CD4-positive, CD25-positive, alpha-beta regulatory T cell (primary cell): ENCODE data around the gene KIF24. TPM values are rescaled to one million over a fixed set of nuclear protein-coding genes. Genes with fewer than 3 reads are reported as not detected.
"Not testable (repeated sequence)": the region's sequence is repeated elsewhere in the genome, so short reads cannot be mapped to it uniquely, and the experiment has no call there.

Source experiments
- ATAC-seq, 2 donors: fragments of 150-1000 bp; cut with Tn5 transposase; one replicate each; pipeline ENCODE4 v1.10.0; 2021; ENCODE audit warnings: low read depth in 2 of 2, moderate number of reproducible peaks in 2 of 2, moderate library complexity in 1 of 2
- DNase-seq, 3 donors: peaks; one replicate each; pipeline versions ENCODE4 v3.0.0 to v3.0.0-alpha.2; 2012 to 2022; ENCODE audit warnings: mixed read lengths in 1 of 3
- H3K27ac ChIP-seq: one replicate; pipeline ENCODE4 v1.7.0; 2013; ENCODE audit warnings: mild to moderate bottlenecking, low read length; ENCODE audit not compliant: insufficient read depth, poor library complexity, severe bottlenecking
- H3K27me3 ChIP-seq: one replicate; pipeline ENCODE4 v1.7.0; 2013; ENCODE audit warnings: low read length; ENCODE audit not compliant: control insufficient read depth, insufficient read depth
- H3K36me3 ChIP-seq: one replicate; pipeline ENCODE4 v1.7.0; 2013; ENCODE audit warnings: mild to moderate bottlenecking, low read length, moderate library complexity; ENCODE audit not compliant: control insufficient read depth, insufficient read depth
- H3K4me1 ChIP-seq: 2 replicates; pipeline ENCODE4 v1.7.0; 2013; ENCODE audit warnings: mild to moderate bottlenecking, low read length; ENCODE audit not compliant: insufficient read depth, control insufficient read depth, poor library complexity, severe bottlenecking
- H3K4me3 ChIP-seq: one replicate; pipeline ENCODE4 v1.7.0; 2013; ENCODE audit warnings: low read depth, mild to moderate bottlenecking, low read length, moderate library complexity
- H3K9me3 ChIP-seq, 2 experiments: 1 replicate in 1 of 2; 2 replicates in 1 of 2; pipeline ENCODE4 v1.7.0; 2013; ENCODE audit warnings: low read length in 2 of 2, mild to moderate bottlenecking in 1 of 2, moderate library complexity in 1 of 2; ENCODE audit not compliant: control insufficient read depth in 2 of 2
- H3K27ac Mint-ChIP-seq, 3 donors: one replicate each; pipeline ENCODE4 v1.8.0; 2020 to 2022; ENCODE audit warnings: mild to moderate bottlenecking in 3 of 3, mixed read lengths in 3 of 3, moderate library complexity in 2 of 3
- H3K27me3 Mint-ChIP-seq: one replicate; pipeline ENCODE4 v1.8.0; 2022; ENCODE audit warnings: mild to moderate bottlenecking, mixed read lengths
- H3K36me3 Mint-ChIP-seq: one replicate; pipeline ENCODE4 v1.8.0; 2020; ENCODE audit warnings: mixed read lengths
- H3K4me1 Mint-ChIP-seq, 4 donors: one replicate each; pipeline ENCODE4 v1.8.0; 2020 to 2022; ENCODE audit warnings: mixed read lengths in 4 of 4, mild to moderate bottlenecking in 1 of 4
- H3K4me3 Mint-ChIP-seq, 4 donors: one replicate each; pipeline ENCODE4 v1.8.0; 2020 to 2022; ENCODE audit warnings: mild to moderate bottlenecking in 4 of 4, mixed read lengths in 4 of 4, moderate library complexity in 3 of 4
- H3K9me3 Mint-ChIP-seq, 7 donors: one replicate each; pipeline ENCODE4 v1.8.0; 2020 to 2022; ENCODE audit warnings: mixed read lengths in 7 of 7, mild to moderate bottlenecking in 3 of 7, moderate library complexity in 2 of 7
- polyA plus RNA-seq, 4 donors: library from polyadenylated mRNA; unstranded; fragments of 300-500 nt; fragmentation: Illumina TruSeq; gene quantifications; one replicate each; pipeline ENCODE4 v1.2.3, GENCODE V29; 2021
- total RNA-seq: library from RNA; stranded (reverse); gene quantifications from one replicate; pipeline ENCODE4 v1.2.3, GENCODE V29; 2022

The KIF24 gene
- total and polyA plus RNA-seq, 5 donors from 2014 or later: 0.21 to 0.25 TPM; not detected in 3

DNA sequence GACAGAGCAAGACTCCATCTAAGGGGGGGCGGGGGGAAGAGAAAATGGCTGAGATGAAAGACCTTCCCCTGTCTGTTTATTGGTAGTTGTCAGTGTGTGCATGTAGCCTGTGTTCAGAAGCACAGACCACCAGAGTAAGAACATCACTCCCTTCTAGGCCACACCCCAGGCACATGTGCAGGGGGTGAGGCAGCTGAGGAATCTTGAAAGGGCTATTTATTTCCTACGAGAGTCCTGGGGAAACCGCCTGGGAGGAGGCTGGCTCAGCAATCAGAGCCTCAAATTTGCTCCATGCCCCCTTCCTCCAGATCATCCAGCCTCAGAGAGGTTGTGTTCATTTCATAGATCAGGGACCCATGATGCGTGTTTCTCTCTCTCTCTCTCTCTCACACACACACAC lies 40.6 kb upstream of the KIF24 start:
- no peaks in the 10 kb centered on the region for H3K27me3 Mint-ChIP-seq
- H3K4me1 Mint-ChIP-seq: peaks cover 0 to 13% (median 2%) of the 10 kb centered on the region in 4 donors
- H3K9me3 Mint-ChIP-seq: peaks cover 0 to 2% (median 0%) of the 10 kb centered on the region in 7 donors
- no peak for ATAC-seq
- Histone ChIP-seq H3K36me3 (no peaks in the 10 kb centered on the region), H3K4me3 (no peak overlapping the region), H3K9me3 (no peaks in the 10 kb centered on the region), H3K27me3 (no peaks in the 10 kb centered on the region), H3K4me1 (no peaks in the 10 kb centered on the region), H3K27ac (no peak overlapping the region)
- peak overlapping the region in 1 of 3 donors; percentile 26 for H3K27ac Mint-ChIP-seq
- peaks cover 10% of the 10 kb centered on the region for H3K36me3 Mint-ChIP-seq
- H3K4me3 Mint-ChIP-seq: no peak overlapping the region
- DNase-seq: no peak

DNA sequence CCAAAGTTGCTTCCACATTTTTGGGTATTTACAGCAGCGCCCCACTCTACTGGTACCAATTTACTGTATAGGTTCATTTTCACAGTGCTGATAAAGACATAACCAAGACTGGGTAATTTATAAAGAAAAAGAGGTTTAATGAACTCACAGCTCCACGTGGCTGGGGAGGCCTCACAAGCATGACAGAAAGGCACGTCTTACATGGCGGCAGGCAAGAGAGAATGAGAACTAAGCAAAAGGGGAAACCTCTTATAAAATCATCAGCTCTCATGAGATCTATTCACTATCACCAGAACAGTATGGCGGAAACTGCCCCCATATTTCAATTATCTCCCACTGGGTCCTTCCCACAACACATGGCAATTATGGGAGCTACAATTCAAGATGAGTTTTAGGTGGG lies 39.7 kb upstream of the KIF24 start:
- H3K4me1 Mint-ChIP-seq: peaks cover 0 to 13% (median under 1%) of the 10 kb centered on the region in 4 donors
- H3K27ac ChIP-seq, H3K9me3 ChIP-seq, H3K27me3 Mint-ChIP-seq, H3K36me3 ChIP-seq, ATAC-seq, DNase-seq, H3K4me1 ChIP-seq, H3K27ac Mint-ChIP-seq, H3K9me3 Mint-ChIP-seq, H3K27me3 ChIP-seq, H3K4me3 ChIP-seq: not testable (repeated sequence)
- peak overlapping the region in 1 of 4 donors; percentile 25 for H3K4me3 Mint-ChIP-seq
- H3K36me3 Mint-ChIP-seq: peaks cover 10% of the 10 kb centered on the region

- not testable (repeated sequence) for H3K9me3 ChIP-seq, H3K27ac Mint-ChIP-seq, H3K27me3 ChIP-seq, H3K27ac ChIP-seq, H3K4me1 ChIP-seq, H3K36me3 Mint-ChIP-seq, H3K36me3 ChIP-seq, DNase-seq, ATAC-seq, H3K27me3 Mint-ChIP-seq, H3K4me3 ChIP-seq, H3K4me3 Mint-ChIP-seq, H3K9me3 Mint-ChIP-seq
- peaks cover 0 to 16% (median 0%) of the 10 kb centered on the region in 4 donors for H3K4me1 Mint-ChIP-seq
These were observed 38.8 kb upstream of the KIF24 start for GRCh38 chr9:34367751-34368410.

DNA sequence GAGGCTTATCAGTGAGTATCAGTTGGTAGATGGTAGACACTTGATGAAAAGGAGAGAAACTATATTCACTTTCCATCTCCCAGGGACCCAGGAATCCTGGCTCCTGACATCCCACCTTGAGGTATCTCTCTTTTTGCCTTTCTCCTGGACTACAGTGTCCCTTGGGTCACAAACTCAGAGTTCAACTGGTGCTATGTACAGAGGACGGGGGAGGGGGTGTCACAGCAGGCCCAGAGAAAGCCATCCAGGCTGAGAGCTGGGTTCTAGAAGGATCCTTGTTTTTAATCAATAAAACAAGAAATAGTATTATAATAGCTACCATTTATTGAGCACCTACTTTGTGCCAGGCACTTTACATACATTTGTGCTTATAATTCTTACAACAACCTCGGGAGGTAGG lies 37.3 kb upstream of the KIF24 start:
- Mint-ChIP-seq H3K4me3 (no peak overlapping the region), H3K27ac (peak overlapping the region in 1 of 3 donors; percentile 86), H3K27me3 (no peaks in the 10 kb centered on the region), H3K9me3 (peaks cover 0 to 2% (median 0%) of the 10 kb centered on the region in 7 donors), H3K36me3 (peaks cover 6% of the 10 kb centered on the region), H3K4me1 (peaks cover 0 to 13% (median 0%) of the 10 kb centered on the region in 4 donors)
- Histone ChIP-seq H3K27ac (no peak overlapping the region), H3K9me3 (no peaks in the 10 kb centered on the region), H3K4me1 (no peaks in the 10 kb centered on the region), H3K4me3 (no peak overlapping the region), H3K27me3 (no peaks in the 10 kb centered on the region), H3K36me3 (no peaks in the 10 kb centered on the region)
- ATAC-seq: no peak
- DNase-seq: no peak

DNA sequence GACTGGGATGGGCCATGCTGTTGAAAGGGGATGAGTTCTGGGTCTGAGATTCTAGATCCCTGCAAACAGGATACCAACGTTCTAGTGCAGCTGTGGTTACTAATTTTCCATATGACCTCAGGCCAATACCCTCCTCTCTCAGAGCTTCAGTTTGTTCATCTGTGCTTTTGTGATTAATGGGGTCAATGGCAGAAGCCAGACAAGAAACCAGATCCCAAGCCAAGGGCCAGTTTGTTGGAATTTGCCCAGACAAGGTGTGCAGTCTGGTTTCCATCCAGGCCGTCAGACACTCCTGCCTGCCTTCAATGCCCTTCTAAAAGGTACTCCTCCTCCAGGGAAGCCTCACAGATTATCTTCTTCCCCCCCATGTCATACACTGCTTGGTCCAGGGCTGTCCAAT lies 36.2 kb upstream of the KIF24 start:
- ATAC-seq: no peak
- Histone ChIP-seq H3K4me3 (no peak overlapping the region), H3K36me3 (no peaks in the 10 kb centered on the region), H3K27ac (no peak overlapping the region), H3K27me3 (no peaks in the 10 kb centered on the region), H3K9me3 (no peaks in the 10 kb centered on the region), H3K4me1 (no peaks in the 10 kb centered on the region)
- H3K4me1 Mint-ChIP-seq: peaks cover 0 to 9% (median 0%) of the 10 kb centered on the region in 4 donors
- peaks cover 0 to 2% (median 0%) of the 10 kb centered on the region in 7 donors for H3K9me3 Mint-ChIP-seq
- DNase-seq: no peak
- no peaks in the 10 kb centered on the region for H3K27me3 Mint-ChIP-seq
- H3K4me3 Mint-ChIP-seq: no peak overlapping the region
- no peak overlapping the region for H3K27ac Mint-ChIP-seq
- H3K36me3 Mint-ChIP-seq: peaks cover 8% of the 10 kb centered on the region

- H3K36me3 ChIP-seq: no peaks in the 10 kb centered on the region
- no peaks in the 10 kb centered on the region for H3K27me3 Mint-ChIP-seq
- peak overlapping the region in 2 of 3 donors; percentile 56 to 75 for H3K27ac Mint-ChIP-seq
- ATAC-seq (no peak), DNase-seq (peak in 1 of 3 donors; percentile 74)
- no peak overlapping the region for H3K4me3 ChIP-seq
- H3K36me3 Mint-ChIP-seq: peaks cover 6% of the 10 kb centered on the region
- no peak overlapping the region for H3K27ac ChIP-seq
- peaks cover 0 to 2% (median 0%) of the 10 kb centered on the region in 7 donors for H3K9me3 Mint-ChIP-seq
- no peaks in the 10 kb centered on the region for H3K9me3 ChIP-seq
- H3K27me3 ChIP-seq: no peaks in the 10 kb centered on the region
- no peaks in the 10 kb centered on the region for H3K4me1 ChIP-seq
- no peak overlapping the region for H3K4me3 Mint-ChIP-seq
- peaks cover 0 to 9% (median 0%) of the 10 kb centered on the region in 4 donors for H3K4me1 Mint-ChIP-seq
These were observed 34.7 kb upstream of the KIF24 start for GRCh38 chr9:34363619-34364351.

- H3K27me3 Mint-ChIP-seq: no peaks in the 10 kb centered on the region
- H3K36me3 Mint-ChIP-seq: peaks cover 8% of the 10 kb centered on the region
- Histone ChIP-seq H3K4me3 (no peak overlapping the region), H3K4me1 (no peaks in the 10 kb centered on the region), H3K9me3 (no peaks in the 10 kb centered on the region), H3K27ac (no peak overlapping the region), H3K36me3 (no peaks in the 10 kb centered on the region), H3K27me3 (no peaks in the 10 kb centered on the region)
- H3K9me3 Mint-ChIP-seq: peaks cover 0 to 5% (median 0%) of the 10 kb centered on the region in 7 donors
- ATAC-seq (no peak), DNase-seq (no peak)
- H3K4me3 Mint-ChIP-seq: no peak overlapping the region
- peaks cover 0 to 9% (median 0%) of the 10 kb centered on the region in 4 donors for H3K4me1 Mint-ChIP-seq
- H3K27ac Mint-ChIP-seq: peak overlapping the region in 1 of 3 donors; percentile 71
These were observed 33.6 kb upstream of the KIF24 start for GRCh38 chr9:34362614-34363214.
